Body of pancreas (tissue), 4 donors: ENCODE data around the gene TLCD3B. TPM values are rescaled to one million over a fixed set of nuclear protein-coding genes. Genes with fewer than 3 reads are reported as not detected.

Experiments
- ATAC-seq: fragments of 150-250 bp; one replicate; pipeline ENCODE4 v1.9.1; 2016
- DNase-seq, 4 donors: peaks; one replicate each; pipeline ENCODE4 v3.0.0-alpha.2; 2019
- H3K27ac ChIP-seq, 4 donors: fragments of 200-600 bp; sonication (generic); 1 replicate in 3 of 4; 2 replicates in 1 of 4; pipeline versions ENCODE4 v1.5.1 to v1.6.1; 2016 to 2019; ENCODE audit warnings: mild to moderate bottlenecking in 1 of 4, mixed read lengths in 1 of 4, moderate library complexity in 1 of 4
- H3K27me3 ChIP-seq, 2 donors: fragments of 200-600 bp; sonication (generic); one replicate each; pipeline ENCODE4 v1.6.0; 2016; ENCODE audit warnings: mild to moderate bottlenecking in 1 of 2
- H3K36me3 ChIP-seq, 2 donors: fragments of 200-600 bp; sonication (generic); replicated peaks in 1 of 2; 2 replicates each; pipeline ENCODE4 v1.5.1; 2016; ENCODE audit warnings: low read depth in 2 of 2; ENCODE audit not compliant: insufficient read depth in 1 of 2
- H3K4me1 ChIP-seq: fragments of 200-600 bp; sonication (generic); one replicate; pipeline ENCODE4 v1.6.0; 2016
- H3K4me3 ChIP-seq, 2 donors: fragments of 200-600 bp; sonication (generic); 1 replicate in 1 of 2; 2 replicates in 1 of 2; pipeline ENCODE4 v1.5.1; 2016 to 2019
- H3K9me3 ChIP-seq, 3 donors: fragments of 200-600 bp; sonication (generic); 1 replicate in 2 of 3; 2 replicates in 1 of 3; pipeline ENCODE4 v1.5.1; 2016
- CTCF ChIP-seq, 7 experiments: fragments of 450-650 bp in 4 of 7; fragments of 200-600 bp in 3 of 7; sonication (generic) in 3 of 7; IDR thresholded peaks; one replicate each; pipeline ENCODE4 v1.5.1; 2016 to 2019; ENCODE audit warnings: antibody characterized with exemption in 7 of 7
- POLR2A ChIP-seq, 3 donors: fragments of 450-650 bp; IDR thresholded peaks; one replicate each; pipeline ENCODE4 v1.6.1; 2016; ENCODE audit warnings: antibody characterized with exemption in 3 of 3, mild to moderate bottlenecking in 2 of 3
- WGBS, 2 donors: methylation state at CpG; one replicate each; pipeline ENCODE4 v1.1.5; 2017; 5-methylcytosine and 5-hydroxymethylcytosine counted together
- intact Hi-C: fragments of 100-400 bp; cut with DNase I; formaldehyde crosslinking; loops from one replicate; pipeline ENCODE4 v1.15.1; 2023
- total RNA-seq, 2 donors: library from RNA; depleted of rRNA; stranded (reverse); fragments of >200 nt; gene quantifications; one replicate each; pipeline ENCODE4 v1.1.0, GENCODE V29; 2016

TLCD3B gene
- total RNA-seq, 2 donors from 2014 or later = not detected

- peaks cover 0 to 21% of the 10 kb centered on the region in 2 donors for H3K27me3 ChIP-seq
- DNase-seq = no peak
- H3K36me3 ChIP-seq = no peaks in the 10 kb centered on the region
- WGBS, 2 donors = 22 to 33% methylated on average over 22 to 23 of the region's 23 CpGs
- H3K9me3 ChIP-seq = no peaks in the 10 kb centered on the region
- no peak overlapping the region for H3K4me3 ChIP-seq
- ATAC-seq = no peak
- no peak overlapping the region for H3K27ac ChIP-seq
- intact Hi-C loops = no loop called here
- H3K4me1 ChIP-seq = peaks cover 8% of the 10 kb centered on the region
- no peak for TF ChIP-seq POLR2A (IDR thresholded peaks at IDR 0.05)
- TF ChIP-seq CTCF (IDR thresholded peaks at IDR 0.05) = no peak
Observed at GRCh38 chr16:30030011-30030685, 923 bp downstream of the TLCD3B start.

GRCh38 chr16:30028438-30029076 lies 2.5 kb downstream of the TLCD3B start:
- Histone ChIP-seq H3K36me3 (no peaks in the 10 kb centered on the region), H3K9me3 (no peaks in the 10 kb centered on the region), H3K4me3 (no peak overlapping the region), H3K27me3 (peaks cover 0 to 31% of the 10 kb centered on the region in 2 donors), H3K4me1 (peaks cover 8% of the 10 kb centered on the region), H3K27ac (no peak overlapping the region)
- no peak for DNase-seq
- no peak for ATAC-seq
- intact Hi-C loops = loop anchor here (10.0 kb wide), 1 partner anchor 334 kb away; no protein-coding TSS in a partner anchor
- TF ChIP-seq POLR2A (IDR thresholded peaks at IDR 0.05) = no peak
- WGBS, 2 donors = 19 to 21% methylated on average over 2 to 18 of the region's 18 CpGs

GRCh38 chr16:30027588-30028437 lies 3.3 kb downstream of the TLCD3B start:
- Histone ChIP-seq H3K4me1 (peaks cover 8% of the 10 kb centered on the region), H3K27ac (no peak overlapping the region), H3K27me3 (peaks cover 0 to 31% of the 10 kb centered on the region in 2 donors), H3K9me3 (no peaks in the 10 kb centered on the region), H3K36me3 (no peaks in the 10 kb centered on the region), H3K4me3 (no peak overlapping the region)
- TF ChIP-seq POLR2A (IDR thresholded peaks at IDR 0.05) = no peak
- TF ChIP-seq CTCF (IDR thresholded peaks at IDR 0.05) = no peak
- intact Hi-C loops = loop anchor here (10.0 kb wide), 1 partner anchor 333 kb away; no protein-coding TSS in a partner anchor
- no peak for ATAC-seq
- no peak for DNase-seq
- 39 to 54% methylated on average over 13 of the region's 13 CpGs for WGBS, 2 donors

- no peak for DNase-seq
- peaks cover 0 to 22% of the 10 kb centered on the region in 2 donors for H3K27me3 ChIP-seq
- H3K9me3 ChIP-seq = no peaks in the 10 kb centered on the region
- H3K4me1 ChIP-seq = peaks cover 10% of the 10 kb centered on the region
- H3K27ac ChIP-seq = no peak overlapping the region
- intact Hi-C loops = loop anchor here (10.0 kb wide), 1 partner anchor 332 kb away; no protein-coding TSS in a partner anchor
- ATAC-seq = no peak
- no peak overlapping the region for H3K4me3 ChIP-seq
- WGBS, 2 donors = 68 to 79% methylated on average over 7 of the region's 18 CpGs
- H3K36me3 ChIP-seq = no peaks in the 10 kb centered on the region
- TF ChIP-seq CTCF (IDR thresholded peaks at IDR 0.05) = no peak
- no peak for TF ChIP-seq POLR2A (IDR thresholded peaks at IDR 0.05)
Observed at GRCh38 chr16:30026449-30026848, 4.6 kb downstream of the TLCD3B start.

GRCh38 chr16:30025574-30025973 lies 5.5 kb downstream of the TLCD3B start:
- TF ChIP-seq CTCF (IDR thresholded peaks at IDR 0.05) (no peak), POLR2A (IDR thresholded peaks at IDR 0.05) (no peak)
- Histone ChIP-seq H3K4me3 (no peak overlapping the region), H3K27me3 (peaks cover 0 to 16% of the 10 kb centered on the region in 2 donors), H3K4me1 (peaks cover 14% of the 10 kb centered on the region), H3K27ac (no peak overlapping the region), H3K36me3 (no peaks in the 10 kb centered on the region), H3K9me3 (no peaks in the 10 kb centered on the region)
- no peak for DNase-seq
- WGBS, 2 donors = 0 to 38% methylated on average over 1 to 7 of the region's 7 CpGs
- intact Hi-C loops = loop anchor here (10.0 kb wide), 1 partner anchor 331 kb away; no protein-coding TSS in a partner anchor
- ATAC-seq = no peak
